Endometrial microvascular endothelial cells (primary cell): ENCODE measurements around the gene SLC25A19. TPM values are rescaled to one million over a fixed set of nuclear protein-coding genes. Genes with fewer than 3 reads are reported as not detected.

Experiments
- in situ Hi-C: cut with HindIII; loops from 2 replicates; pipeline ENCODE4 v1.10.0; 2017; ENCODE audit warnings: low sequenced_read_pairs, low pct_unique_long_range_greater_than_20kb; ENCODE audit errors: inconsistent ontology term
- total RNA-seq: library from RNA; depleted of rRNA; stranded (reverse); fragments of >200 nt; gene quantifications from one replicate; pipeline ENCODE4 v1.2.3, GENCODE V29; 2015; ENCODE audit errors: inconsistent ontology term

The SLC25A19 gene
- total RNA-seq, 1 donor from 2014 or later: 27.9 TPM

DNA sequence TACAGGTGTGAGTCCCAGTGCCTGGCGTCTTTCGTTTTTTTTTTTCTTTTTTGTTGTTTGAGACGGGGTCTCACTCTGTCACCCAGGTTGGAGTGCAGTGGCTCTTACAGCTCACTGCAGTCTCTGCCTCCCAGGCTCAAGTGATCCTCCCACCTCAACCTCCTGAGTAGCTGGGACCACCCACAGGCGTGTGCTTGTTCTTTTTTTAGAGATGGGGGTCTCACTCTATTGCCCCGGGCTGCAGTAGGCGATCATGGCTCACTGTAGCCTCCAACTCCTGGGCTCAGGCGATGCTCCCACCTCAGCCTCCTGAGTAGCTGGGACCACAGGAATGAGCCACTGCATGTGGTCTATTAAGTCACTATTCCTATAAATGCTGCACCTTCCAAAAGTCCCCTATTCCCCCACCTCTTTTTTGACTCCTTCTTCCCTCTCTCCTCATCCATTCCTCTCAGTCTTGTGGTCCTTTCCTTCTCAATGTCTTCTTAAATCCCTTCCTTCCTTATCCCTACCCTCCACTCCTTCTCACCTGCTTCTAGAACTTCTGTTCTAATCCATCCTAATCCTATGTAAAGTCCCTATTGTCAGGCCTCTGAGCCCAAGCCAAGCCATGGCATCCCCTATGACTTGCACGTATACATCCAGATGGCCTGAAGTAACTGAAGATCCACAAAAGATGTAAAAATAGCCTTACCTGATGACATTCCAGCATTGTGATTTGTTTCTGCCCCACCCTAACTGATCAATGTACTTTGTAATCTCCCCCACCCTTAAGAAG lies 37.0 kb downstream of the SLC25A19 start:
- in situ Hi-C loops: no loop called here

DNA sequence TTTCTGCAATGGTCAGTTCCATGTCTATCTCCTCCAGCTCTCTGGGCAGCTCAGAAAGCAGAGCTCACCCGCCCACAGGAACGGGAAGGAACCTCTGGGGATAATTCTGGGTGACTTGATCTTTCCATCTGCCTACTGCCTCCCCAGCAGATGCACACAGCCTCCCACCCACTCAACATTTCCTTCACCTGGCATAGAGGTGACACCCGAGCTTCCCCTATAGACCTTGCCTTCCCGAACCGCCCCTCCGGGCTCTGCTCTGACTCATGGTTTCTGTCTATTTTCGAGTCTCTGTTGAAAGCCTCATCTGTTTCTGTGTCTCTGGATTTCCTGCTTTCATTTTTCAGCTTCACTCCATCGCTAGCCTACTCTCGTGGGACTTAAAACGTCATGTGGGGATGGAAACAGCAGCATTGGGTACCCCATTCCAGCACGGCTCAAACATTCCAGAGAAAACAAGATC lies 39.2 kb downstream of the SLC25A19 start:
- in situ Hi-C loops: no loop called here

DNA sequence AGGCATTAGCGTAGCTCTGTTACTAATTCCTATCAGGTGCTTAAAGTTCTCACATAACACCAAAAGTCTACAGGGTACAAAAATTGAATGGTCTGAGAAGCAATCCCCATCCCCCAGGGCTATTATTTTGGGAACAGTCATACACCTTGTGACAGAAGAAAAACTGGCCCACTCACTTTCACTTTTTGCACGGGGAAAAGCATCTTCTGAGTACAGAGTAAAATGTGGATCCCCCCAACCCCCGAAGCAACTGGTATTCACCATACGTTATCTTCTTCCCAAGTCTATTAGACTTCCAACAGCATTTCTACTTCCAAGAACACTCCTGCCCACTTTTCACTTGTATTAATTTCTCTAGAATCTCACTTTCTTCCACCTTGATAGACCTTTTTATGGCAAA lies 39.7 kb downstream of the SLC25A19 start:
- in situ Hi-C loops: no loop called here

DNA sequence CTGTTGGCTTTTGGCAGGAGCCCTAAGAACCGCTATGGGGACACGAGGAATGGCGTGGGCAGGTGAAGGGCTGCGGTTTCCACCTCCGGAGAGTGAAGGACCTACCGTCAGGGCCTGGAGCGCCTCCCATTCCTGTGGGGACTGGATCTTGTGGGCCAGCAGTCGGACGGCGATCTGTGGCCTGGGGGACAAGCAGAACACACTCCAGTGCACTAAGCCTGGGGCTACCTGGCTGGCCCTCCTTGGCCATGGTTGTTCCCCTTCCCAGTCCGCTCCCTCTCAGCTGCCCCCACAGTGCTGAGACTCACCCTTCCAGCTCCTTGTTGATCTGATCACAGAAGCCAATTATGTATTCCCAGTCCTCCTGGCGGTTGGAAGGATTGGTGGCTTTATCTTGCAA lies 42.8 kb downstream of the SLC25A19 start:
- in situ Hi-C loops: no loop called here

DNA sequence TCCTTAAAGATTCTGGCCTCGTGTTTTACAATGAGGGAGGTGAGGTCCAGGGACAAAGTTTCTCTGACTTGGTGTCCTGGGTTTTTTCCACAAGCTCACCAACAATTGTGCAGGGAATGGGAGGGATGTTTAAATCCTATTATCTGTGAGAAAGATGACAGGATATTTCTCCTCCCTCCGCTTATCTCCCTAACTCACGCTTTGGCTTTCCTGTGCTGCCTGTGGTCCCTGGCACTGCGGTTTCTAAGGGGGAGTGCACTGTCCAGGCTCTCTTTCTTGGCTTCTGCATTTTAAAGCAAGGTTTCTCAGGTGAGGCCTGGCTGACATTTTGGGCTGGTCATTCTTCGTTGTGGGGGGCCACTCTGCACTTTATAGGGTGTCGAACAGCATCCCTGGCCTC lies 44.2 kb downstream of the SLC25A19 start:
- in situ Hi-C loops: no loop called here

DNA sequence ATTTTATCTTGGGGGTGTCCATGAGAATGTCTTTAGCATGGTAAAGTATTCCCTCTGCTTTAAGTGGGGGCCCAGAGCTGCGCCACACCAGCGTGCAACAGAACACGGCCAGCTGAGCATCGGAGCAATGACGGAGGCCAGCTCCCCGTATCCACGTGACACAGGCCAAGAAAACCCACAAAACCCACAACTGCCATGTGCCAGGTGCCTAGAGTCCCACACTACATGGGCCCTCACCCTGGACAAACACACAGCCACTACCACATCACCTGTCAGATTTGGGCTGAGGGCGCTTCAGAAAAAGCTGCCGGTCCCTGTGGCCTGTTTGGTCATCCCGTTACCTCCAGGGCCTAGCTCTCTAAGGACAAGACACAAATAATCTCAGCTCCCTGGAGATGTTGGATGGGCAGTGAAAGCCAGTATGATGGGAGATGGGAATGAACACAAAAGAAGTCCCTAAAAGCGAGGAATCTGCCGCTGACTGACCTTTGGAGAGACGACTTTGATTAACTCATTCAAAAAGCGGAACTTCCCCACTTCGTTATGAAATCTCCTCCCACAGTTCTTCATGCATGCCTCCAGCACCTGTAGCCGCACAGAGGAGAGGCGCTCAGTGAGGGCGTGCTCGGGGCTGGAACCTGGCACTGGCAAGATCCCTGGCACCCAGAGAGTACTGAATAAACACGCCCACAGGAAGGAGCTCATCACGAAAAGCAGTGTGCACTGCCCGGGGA lies 44.9 kb downstream of the SLC25A19 start:
- in situ Hi-C loops: no loop called here

DNA sequence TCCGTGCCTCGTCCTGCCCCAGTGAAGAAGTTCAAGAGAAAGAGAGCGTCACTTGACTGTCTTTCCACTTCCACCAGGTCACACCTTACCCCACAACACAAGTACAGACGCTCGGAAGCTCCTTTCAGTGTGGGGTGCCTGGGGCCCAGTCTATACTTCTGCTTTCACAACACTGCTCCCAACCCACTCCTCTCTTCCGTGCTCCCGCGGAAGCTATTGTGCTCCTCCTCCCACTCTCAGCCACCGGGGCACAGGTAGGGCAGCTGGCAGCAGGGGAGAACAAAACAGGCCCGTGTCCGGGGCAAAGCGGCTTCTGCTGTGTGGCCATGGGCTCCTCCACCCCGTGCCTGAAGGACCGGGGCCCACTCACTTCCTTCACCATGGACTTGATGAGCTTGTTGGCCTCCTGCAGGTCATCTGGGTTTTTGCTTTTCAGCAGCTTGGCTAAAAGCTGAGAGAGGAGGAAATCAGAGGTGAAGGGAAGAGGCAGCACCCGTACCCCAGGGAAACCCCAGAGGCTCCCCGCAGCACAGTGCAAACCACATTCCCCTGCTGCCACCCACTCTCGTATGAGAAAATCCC lies 46.7 kb downstream of the SLC25A19 start:
- in situ Hi-C loops: no loop called here

DNA sequence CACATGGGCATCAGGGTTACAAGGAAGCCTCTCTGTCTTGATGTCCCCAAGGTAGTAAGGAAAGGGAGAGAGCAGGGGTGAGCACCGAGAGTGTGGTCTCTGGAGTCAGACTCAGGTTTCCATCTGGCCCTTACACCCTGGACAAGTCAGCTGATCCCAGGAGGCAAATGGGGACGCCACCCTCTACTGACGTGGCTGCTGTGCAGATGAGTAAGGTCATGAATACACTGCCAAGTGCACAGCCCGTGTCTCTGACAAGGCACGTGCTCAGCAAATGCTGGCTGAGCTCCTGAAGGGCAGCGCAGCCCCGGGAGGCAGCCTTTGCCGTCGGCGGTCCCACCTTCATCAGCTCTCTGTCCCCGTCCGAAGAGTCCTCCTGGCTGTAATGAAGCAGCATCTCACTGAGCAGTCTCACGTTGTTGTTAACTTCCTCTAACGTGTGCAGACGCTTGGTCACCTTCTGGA lies 47.2 kb downstream of the SLC25A19 start:
- in situ Hi-C loops: no loop called here

DNA sequence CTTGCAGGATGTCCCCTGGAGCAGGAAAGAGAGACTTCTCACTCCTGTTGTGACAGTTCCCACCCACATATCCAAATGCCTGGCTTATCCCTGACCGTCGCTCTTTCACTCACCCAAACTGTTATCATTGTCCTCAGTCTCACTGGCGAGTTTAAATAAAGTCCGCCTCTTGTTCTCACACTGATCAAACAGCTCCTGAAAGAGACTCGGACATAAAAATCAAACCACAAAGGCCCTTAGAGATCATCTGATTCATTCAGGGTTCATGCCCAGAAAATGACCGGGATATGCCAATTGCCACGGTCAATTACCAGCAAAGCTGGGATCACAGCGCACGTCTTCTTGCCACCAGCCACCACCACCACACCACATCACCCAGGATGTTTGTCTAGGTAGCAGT lies 47.7 kb downstream of the SLC25A19 start:
- in situ Hi-C loops: no loop called here

DNA sequence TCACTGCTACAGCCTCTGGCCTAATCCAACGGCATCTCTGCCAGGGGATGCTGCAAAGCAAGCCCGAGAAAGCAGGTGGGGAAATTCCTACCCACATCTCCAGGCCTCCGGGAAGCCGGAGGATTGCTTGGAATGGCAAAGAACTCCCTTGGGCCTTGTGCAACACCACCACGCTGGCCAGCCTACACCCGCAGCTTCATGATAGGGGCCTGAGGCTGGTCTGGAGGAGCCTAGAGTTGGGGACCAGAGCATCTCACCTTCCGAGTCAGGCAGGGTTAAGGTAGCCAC lies 48.1 kb downstream of the SLC25A19 start:
- in situ Hi-C loops: no loop called here

DNA sequence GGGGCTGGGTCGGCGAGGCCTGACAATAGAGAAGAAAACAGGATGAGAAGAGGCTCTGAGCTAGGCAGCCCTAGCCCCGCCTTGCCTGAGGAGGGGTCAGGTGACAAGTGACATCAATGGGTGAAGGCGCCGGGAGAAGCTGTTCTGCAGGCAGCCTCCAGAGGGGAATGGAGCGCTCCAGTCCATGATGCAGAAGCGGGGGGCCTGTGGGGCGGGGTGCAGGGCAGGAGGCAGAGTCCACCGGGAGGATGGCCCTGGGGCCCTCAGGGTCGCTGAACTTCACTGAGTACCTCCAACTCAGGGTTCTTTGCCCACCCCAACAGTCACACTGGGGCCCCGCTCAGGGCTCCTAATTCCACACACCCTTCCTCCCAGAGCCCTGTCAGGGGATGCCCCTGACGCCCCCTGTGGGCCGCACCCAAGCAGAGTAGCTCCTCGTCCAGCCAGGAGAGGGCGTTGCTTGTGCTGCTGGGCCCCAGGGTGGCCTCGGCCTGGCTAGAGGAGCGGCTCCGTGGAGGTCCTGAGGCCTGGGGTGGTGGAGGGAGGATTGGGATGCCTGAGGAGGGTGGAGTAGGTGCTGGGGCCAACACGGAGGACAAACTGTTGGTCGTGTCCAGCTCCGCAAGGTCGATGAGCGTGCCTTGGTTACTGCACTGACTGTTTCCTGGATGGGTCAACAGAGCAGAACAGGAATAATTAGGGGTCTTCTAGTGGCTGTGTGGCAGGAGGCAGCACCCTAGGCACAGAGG lies 48.7 kb downstream of the SLC25A19 start:
- in situ Hi-C loops: no loop called here

DNA sequence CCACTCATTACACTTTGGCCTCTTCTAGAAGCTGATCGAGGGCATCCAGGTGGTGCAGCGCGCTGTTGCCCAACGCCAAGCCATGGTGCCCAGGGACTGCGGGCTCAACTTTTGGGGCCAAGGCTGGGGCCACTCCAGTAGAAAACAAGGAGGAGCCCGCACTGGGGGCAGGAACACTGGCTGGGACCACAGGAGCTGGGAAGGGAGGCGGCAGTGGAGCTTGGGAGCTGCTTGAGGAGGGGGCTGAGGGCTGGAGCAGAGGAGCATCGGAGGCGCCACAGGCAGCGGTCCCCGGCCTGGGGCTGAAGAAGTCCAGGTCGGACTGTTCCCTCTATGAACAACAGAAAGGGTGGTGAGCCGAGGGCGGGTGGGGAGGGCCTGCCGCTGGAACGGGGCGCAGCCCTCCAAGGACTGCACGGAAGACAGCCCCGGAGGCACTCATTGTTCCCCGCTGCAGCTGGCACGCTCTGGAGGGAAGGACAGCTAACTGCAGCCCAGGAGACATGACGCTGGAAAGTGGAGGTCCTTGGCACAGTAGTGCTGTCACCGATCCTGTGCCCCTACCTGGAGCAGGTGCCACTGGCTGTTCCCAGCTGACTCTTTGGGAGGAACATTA lies 49.3 kb downstream of the SLC25A19 start:
- in situ Hi-C loops: no loop called here

DNA sequence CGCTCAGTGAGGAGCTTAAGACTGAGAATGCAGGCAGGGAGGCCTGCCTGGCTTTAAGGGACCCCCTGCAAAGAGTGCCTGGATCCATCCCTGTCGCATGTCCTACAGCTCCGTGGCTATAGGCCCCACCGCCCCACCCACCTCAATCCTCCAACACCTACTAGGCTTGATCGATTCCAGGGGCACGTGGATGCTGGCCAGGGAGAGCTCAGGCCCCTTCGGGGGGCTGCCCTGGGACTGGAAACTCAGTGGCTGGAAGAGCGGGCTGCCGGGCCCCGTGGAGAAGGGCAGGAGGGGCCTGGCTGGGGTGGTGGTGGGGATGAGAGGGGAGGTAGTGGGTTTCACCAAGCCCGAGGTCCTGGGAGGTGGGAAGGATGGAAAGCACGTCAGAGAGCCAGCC lies 50.0 kb downstream of the SLC25A19 start:
- in situ Hi-C loops: no loop called here

DNA sequence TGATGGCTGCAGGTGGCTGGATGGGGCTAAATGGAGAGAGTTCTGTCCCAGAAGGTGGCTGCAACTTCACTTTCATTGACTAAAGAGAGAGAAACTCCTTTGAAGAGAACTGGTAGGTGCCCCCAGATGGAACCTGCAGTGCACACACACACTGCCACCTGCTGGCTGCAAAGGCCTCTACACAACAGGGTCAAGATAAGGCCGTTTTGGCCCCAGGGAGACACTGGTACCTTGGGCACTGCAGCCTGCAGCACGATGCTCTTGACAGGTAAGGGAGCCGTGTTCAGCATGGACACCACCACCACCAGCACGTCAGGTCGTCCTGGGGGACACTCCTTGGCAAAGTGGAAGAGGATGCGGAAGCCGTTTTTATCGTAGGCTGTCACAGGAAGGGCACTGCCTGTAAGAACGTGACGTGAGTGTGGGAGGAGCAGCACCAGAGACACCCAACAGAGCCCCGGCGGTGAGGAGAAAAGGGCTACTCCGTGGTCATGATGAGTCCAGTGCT lies 50.5 kb downstream of the SLC25A19 start:
- in situ Hi-C loops: no loop called here

DNA sequence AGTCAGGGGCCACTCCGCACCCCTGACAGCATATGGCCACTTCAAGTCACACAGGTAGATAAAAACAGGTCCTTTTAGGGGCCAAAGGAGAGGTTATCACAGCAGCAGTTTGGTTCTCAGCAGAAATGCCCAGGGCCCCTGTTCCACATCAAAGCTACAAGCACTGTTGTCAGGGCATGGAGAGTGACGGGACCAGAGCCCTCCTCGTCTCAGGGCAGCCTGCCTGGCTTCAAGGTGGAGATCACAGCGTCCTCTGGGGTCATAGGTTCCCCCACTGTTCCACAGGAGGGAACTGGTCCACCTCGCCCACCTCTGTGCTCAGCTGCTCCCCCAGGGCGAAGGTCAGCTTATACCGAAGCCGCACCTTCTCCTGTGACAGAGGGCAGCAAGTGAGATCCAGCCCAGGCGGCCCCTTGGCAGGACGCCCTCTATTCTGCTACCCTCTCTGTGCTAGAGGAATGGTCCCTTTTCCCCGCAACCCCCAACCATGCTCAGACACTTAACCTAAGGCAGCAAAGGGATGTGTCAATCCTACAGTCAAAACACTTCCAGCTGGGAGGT lies 51.1 kb downstream of the SLC25A19 start:
- in situ Hi-C loops: no loop called here

DNA sequence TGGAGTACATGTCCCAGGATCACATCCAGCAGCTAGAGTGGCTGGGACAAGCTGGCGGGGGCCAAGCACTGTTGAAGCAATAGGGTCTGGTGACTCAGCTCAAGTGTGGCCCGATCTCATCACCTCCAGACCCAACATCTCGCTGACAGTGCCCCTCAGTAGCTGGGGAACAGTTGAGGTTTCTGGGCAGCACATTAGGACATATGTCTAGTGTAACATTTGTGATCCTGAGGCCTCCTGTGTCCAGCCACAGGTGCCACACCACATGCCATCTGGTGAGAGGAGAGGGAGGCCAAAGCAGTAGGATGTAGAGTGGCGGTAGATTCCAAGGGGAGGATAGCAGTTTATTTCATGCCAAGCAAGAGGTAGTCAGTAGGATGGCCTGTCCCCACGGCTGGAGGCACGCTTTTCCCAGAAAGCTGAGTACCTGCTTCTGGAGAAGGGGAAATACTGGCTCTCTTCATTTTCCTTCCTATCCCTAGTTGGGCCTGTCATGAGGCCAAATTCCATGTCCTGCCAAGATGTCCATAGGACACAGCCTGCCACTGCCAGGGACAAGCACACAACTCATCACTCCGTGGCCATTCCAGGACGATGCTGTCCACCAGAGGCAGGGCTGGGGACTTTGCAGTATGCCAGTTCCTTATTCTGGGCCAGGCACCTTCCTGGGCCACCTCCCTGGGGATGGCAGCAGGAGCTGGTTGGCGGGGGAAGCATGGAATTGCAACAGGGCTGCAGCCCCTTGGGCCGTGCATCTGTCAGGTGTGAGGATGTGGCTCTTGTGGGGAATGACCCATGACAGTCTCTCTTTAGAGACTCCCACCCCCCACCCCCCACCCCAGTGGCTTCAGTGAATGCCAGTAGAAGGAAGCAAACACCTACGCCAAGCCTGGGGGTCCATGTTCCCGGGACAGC lies 51.9 kb downstream of the SLC25A19 start:
- in situ Hi-C loops: no loop called here

DNA sequence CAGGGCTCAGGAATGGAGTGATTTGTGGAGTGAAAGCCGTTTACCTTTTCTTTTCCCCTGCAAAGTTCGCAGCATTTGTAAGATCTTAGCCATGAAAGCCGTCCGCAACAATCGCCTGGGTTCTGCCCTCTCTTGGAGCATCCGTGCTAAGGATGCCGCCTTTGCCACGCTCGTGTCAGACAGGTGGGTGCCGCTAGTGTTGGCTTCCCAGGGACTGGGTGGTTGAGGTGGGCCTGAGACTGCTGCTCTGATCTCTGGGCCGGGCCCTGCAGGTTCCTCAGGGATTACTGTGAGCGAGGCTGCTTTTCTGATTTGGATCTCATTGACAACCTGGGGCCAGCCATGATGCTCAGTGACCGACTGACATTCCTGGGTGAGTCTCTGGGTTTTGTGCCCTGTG lies 56.4 kb downstream of the SLC25A19 start:
- in situ Hi-C loops: no loop called here
